K562 (cell line): ENCODE results near the gene EPB41L1. TPM values are rescaled to one million over a fixed set of nuclear protein-coding genes. Genes with fewer than 3 reads are reported as not detected.

Source experiments
- ATAC-seq: fragments of 200-7000 bp; cut with Tn5 transposase; 3 replicates; pipeline ENCODE4 v1.9.1; 2020; ENCODE audit warnings: moderate library complexity
- BruUV-seq: library from RNA; stranded (reverse); fragments of 400-500 nt; replicated peaks from 2 replicates; lab custom pipeline; 2021; lab: Mats Ljungman, UMichigan
- CTCF ChIA-PET: fragments of 300-600 bp; formaldehyde crosslinking; extraction: SDS; loops from one replicate; lab custom pipeline; 2021; ENCODE audit warnings: low intra/inter-chr PET ratio; lab: Yijun Ruan, JAX
- POLR2A ChIA-PET: fragments of 300-600, 350-650 bp; sonication (Branson Sonifier 250); formaldehyde crosslinking; extraction: SDS; loops from one replicate; lab custom pipeline; 2021; ENCODE audit warnings: antibody characterized with exemption, inconsistent platforms; lab: Yijun Ruan, JAX
- DNase-seq, 4 experiments: peaks; one replicate each; pipeline versions ENCODE4 v3.0.0 to v3.0.0-alpha.2; 2011 to 2018; ENCODE audit warnings: low spot score in 3 of 4, mixed read lengths in 3 of 4; ENCODE audit errors: extremely low read depth in 1 of 4
- FAIRE-seq: peaks from 2 replicates; lab custom pipeline; 2011; peaks lifted over from hg19 to GRCh38; lab: Jason Lieb, UNC
- H2AFZ ChIP-seq: 2 replicates; pipeline ENCODE4 v1.6.0; 2011; ENCODE audit warnings: low read depth, low read length, control low read depth, inconsistent platforms
- H3K27ac ChIP-seq: fragments of 200-600 bp; 3 replicates; pipeline ENCODE4 v1.8.0; 2011; ENCODE audit warnings: low read depth, mild to moderate bottlenecking, control low read depth, inconsistent platforms, low read length, moderate library complexity, mixed read lengths; ENCODE audit errors: extremely low read depth
- H3K27me3 ChIP-seq, 2 experiments: fragments of 300-600 bp in 1 of 2; 2 replicates in 1 of 2; 3 replicates in 1 of 2; pipeline versions ENCODE4 v1.6.0 to v1.8.0; 2011; ENCODE audit warnings: inconsistent platforms in 2 of 2, low read length in 2 of 2, mild to moderate bottlenecking in 1 of 2, mixed read lengths in 1 of 2, moderate library complexity in 1 of 2; ENCODE audit not compliant: control insufficient read depth in 2 of 2, insufficient read depth in 2 of 2
- H3K36me3 ChIP-seq: fragments of 300-600 bp; 3 replicates; pipeline ENCODE4 v1.8.0; 2011; ENCODE audit warnings: mild to moderate bottlenecking, low read length, inconsistent platforms; ENCODE audit not compliant: control insufficient read depth, insufficient read depth
- H3K4me1 ChIP-seq, 2 experiments: fragments of 200-600 bp in 1 of 2; replicated peaks in 1 of 2; 2 replicates in 1 of 2; 3 replicates in 1 of 2; pipeline versions ENCODE4 v1.5.1 to v1.8.0; 2011; ENCODE audit warnings: inconsistent platforms in 2 of 2, low read length in 2 of 2, mild to moderate bottlenecking in 1 of 2, mixed read lengths in 1 of 2, moderate library complexity in 1 of 2; ENCODE audit not compliant: control insufficient read depth in 2 of 2, insufficient read depth in 2 of 2
- H3K4me2 ChIP-seq: 2 replicates; pipeline ENCODE4 v1.6.1; 2011; ENCODE audit warnings: low read length, control low read depth, inconsistent platforms, mixed read lengths; ENCODE audit not compliant: insufficient read depth
- H3K4me3 ChIP-seq: fragments of 200-600 bp; sonication (generic), shearing (Covaris generic); 2 replicates; pipeline ENCODE4 v1.5.1; 2016; ENCODE audit warnings: control low read depth, inconsistent platforms
- H3K79me2 ChIP-seq: fragments of 200-600 bp; 3 replicates; pipeline ENCODE4 v1.8.0; 2011; ENCODE audit warnings: low read length, inconsistent platforms; ENCODE audit not compliant: control insufficient read depth, insufficient read depth
- H3K9ac ChIP-seq, 2 experiments: 2 replicates each; pipeline versions ENCODE4 v1.6.0 to v1.6.1; 2011; ENCODE audit warnings: low read depth in 2 of 2, low read length in 2 of 2, control low read depth in 1 of 2, inconsistent platforms in 1 of 2, mild to moderate bottlenecking in 1 of 2, mixed read lengths in 1 of 2; ENCODE audit not compliant: insufficient read depth in 1 of 2
- H3K9me1 ChIP-seq: one replicate; pipeline ENCODE4 v1.6.0; 2011; ENCODE audit warnings: inconsistent platforms, mild to moderate bottlenecking, low read length, moderate library complexity; ENCODE audit not compliant: control insufficient read depth, insufficient read depth
- H3K9me3 ChIP-seq: replicated peaks from 2 replicates; pipeline ENCODE4 v1.5.1; 2011; ENCODE audit warnings: low read depth, low read length, inconsistent platforms; ENCODE audit not compliant: control insufficient read depth, insufficient read depth
- H4K20me1 ChIP-seq: replicated peaks from 2 replicates; pipeline ENCODE4 v1.6.1; 2011; ENCODE audit warnings: low read length, inconsistent platforms, mixed read lengths; ENCODE audit not compliant: control insufficient read depth, insufficient read depth
- E2F3 ChIP-seq: fragments of 250-450 bp; sonication (Bioruptor Pico); IDR thresholded peaks from 2 replicates; pipeline ENCODE4 v1.4.0; 2020; ENCODE audit warnings: mild to moderate bottlenecking
- ETS2 ChIP-seq: IDR thresholded peaks from 2 replicates; pipeline ENCODE4 v1.6.1; 2016; ENCODE audit warnings: borderline replicate concordance, missing genetic modification characterization, mild to moderate bottlenecking, moderate library complexity, missing compliant biosample characterization; ENCODE audit not compliant: poor library complexity, severe bottlenecking
- TAF9B ChIP-seq: fragments of 450-650 bp; IDR thresholded peaks from 2 replicates; pipeline ENCODE4 v1.6.1; 2018; ENCODE audit warnings: mild to moderate bottlenecking; ENCODE audit not compliant: partially characterized antibody
- ZNF224 ChIP-seq: sonication (generic); formaldehyde crosslinking; IDR thresholded peaks from 2 replicates; pipeline ENCODE4 v1.8.0; 2022; ENCODE audit warnings: mild to moderate bottlenecking, missing genetic modification reagents
- WGBS: fragments of 100-300 bp; shearing (Covaris generic); methylation state at CpG from one replicate; pipeline ENCODE4 v1.1.6; 2016; ENCODE audit warnings: low coverage, mixed read lengths; ENCODE audit not compliant: insufficient coverage; ENCODE audit errors: missing lambda C conversion rate; 5-methylcytosine and 5-hydroxymethylcytosine counted together
- in situ Hi-C: fragments of 300-500 bp; cut with MboI; formaldehyde crosslinking; loops from 4 replicates; pipeline ENCODE4 v1.15.0; 2018; ENCODE audit warnings: inconsistent platforms, mixed read lengths
- intact Hi-C: fragments of 100-400 bp; cut with micrococcal nuclease; formaldehyde crosslinking; loops from 2 replicates; pipeline ENCODE4 v1.14.2; 2022
- polyA plus RNA-seq, 8 experiments: library from polyadenylated mRNA; depleted of rRNA in 4 of 8; stranded (reverse) in 5 of 8; unstranded in 3 of 8; fragments of >200 nt; fragmentation: Nextera tagmentation in 2 of 8; fragmentation: Illumina TruSeq in 1 of 8; extraction: Ambion mirVana in 2 of 8; extraction: Trizol in 1 of 8; gene quantifications; 2 replicates each; pipeline versions ENCODE4 v1.2.1 to v1.2.3, GENCODE V29; 2011 to 2014; ENCODE audit warnings: inconsistent platforms in 1 of 8, missing spikeins in 1 of 8
- total RNA-seq, 7 experiments: library from RNA; depleted of rRNA in 6 of 7; stranded (reverse); fragments of >200 nt in 6 of 7; fragmentation: Illumina TruSeq in 2 of 7; extraction: Trizol in 2 of 7; gene quantifications; 2 replicates each; pipeline versions ENCODE4 v1.2.1 to v1.2.3, GENCODE V29; 2011 to 2021; ENCODE audit warnings: low replicate concordance in 1 of 7
- TF ChIP-seq, protein P1 (sequence below): fragments of 450-650 bp; IDR thresholded peaks from 2 replicates; pipeline ENCODE4 v1.6.1; 2016
- TF ChIP-seq, protein P2 (sequence below): IDR thresholded peaks from 2 replicates; pipeline ENCODE4 v1.6.1; 2011; ENCODE audit not compliant: insufficient read length; ENCODE audit errors: extremely low read depth
- TF ChIP-seq, protein P3 (sequence below): fragments of 250-450 bp; sonication (Bioruptor Pico); IDR thresholded peaks from 2 replicates; pipeline ENCODE4 v1.4.0; 2020; ENCODE audit warnings: mild to moderate bottlenecking, moderate library complexity, borderline replicate concordance
- TF ChIP-seq, protein P4 (sequence below): fragments of 250-450 bp; sonication (Bioruptor Pico); IDR thresholded peaks from 2 replicates; pipeline ENCODE4 v1.4.0; 2020; ENCODE audit warnings: mild to moderate bottlenecking, moderate library complexity

EPB41L1 gene
- total and polyA plus RNA-seq, 9 of the 15 experiments (the other 6 are each of a cell fraction or from before 2014, with no cell fraction given), result 0.11 to 4.3 (median 1.3) TPM

DNA sequence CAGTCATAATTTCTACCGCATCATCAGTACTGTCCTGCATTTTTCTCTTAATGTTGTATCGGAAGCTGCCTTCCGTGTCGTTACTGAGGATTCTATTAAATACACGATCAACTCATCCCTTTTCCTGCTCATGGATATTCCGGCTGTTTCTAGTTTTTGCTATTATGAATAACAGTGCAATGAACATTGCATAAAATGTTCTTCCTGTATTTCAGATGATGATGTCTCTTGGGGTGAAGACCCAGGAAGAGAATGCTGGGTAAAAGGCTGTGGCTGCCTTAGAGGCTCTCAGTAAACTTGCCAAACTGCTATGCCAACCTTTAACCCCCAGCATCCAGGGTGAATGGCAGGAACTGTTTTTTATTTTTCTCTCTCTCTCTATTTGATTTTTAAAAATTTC lies 24.1 kb upstream of the EPB41L1 start:
- Histone ChIP-seq H2AFZ (no peak overlapping the region), H3K4me2 (no peak overlapping the region), H3K27me3 (no peaks in the 10 kb centered on the region)
- CTCF ChIA-PET, result no interaction called here
- TF ChIP-seq, protein P1, sequence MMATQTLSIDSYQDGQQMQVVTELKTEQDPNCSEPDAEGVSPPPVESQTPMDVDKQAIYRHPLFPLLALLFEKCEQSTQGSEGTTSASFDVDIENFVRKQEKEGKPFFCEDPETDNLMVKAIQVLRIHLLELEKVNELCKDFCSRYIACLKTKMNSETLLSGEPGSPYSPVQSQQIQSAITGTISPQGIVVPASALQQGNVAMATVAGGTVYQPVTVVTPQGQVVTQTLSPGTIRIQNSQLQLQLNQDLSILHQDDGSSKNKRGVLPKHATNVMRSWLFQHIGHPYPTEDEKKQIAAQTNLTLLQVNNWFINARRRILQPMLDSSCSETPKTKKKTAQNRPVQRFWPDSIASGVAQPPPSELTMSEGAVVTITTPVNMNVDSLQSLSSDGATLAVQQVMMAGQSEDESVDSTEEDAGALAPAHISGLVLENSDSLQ, result no peak
- no peak for TF ChIP-seq ZNF224 (CRISPR knock-in tag)
- no peak for TF ChIP-seq E2F3
- TF ChIP-seq, protein P2, sequence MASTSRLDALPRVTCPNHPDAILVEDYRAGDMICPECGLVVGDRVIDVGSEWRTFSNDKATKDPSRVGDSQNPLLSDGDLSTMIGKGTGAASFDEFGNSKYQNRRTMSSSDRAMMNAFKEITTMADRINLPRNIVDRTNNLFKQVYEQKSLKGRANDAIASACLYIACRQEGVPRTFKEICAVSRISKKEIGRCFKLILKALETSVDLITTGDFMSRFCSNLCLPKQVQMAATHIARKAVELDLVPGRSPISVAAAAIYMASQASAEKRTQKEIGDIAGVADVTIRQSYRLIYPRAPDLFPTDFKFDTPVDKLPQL, result no peak
- TF ChIP-seq TAF9B, result no peak
- TF ChIP-seq, protein P3, sequence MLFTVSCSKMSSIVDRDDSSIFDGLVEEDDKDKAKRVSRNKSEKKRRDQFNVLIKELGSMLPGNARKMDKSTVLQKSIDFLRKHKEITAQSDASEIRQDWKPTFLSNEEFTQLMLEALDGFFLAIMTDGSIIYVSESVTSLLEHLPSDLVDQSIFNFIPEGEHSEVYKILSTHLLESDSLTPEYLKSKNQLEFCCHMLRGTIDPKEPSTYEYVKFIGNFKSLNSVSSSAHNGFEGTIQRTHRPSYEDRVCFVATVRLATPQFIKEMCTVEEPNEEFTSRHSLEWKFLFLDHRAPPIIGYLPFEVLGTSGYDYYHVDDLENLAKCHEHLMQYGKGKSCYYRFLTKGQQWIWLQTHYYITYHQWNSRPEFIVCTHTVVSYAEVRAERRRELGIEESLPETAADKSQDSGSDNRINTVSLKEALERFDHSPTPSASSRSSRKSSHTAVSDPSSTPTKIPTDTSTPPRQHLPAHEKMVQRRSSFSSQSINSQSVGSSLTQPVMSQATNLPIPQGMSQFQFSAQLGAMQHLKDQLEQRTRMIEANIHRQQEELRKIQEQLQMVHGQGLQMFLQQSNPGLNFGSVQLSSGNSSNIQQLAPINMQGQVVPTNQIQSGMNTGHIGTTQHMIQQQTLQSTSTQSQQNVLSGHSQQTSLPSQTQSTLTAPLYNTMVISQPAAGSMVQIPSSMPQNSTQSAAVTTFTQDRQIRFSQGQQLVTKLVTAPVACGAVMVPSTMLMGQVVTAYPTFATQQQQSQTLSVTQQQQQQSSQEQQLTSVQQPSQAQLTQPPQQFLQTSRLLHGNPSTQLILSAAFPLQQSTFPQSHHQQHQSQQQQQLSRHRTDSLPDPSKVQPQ (CRISPR knock-in tag), result no peak
- TF ChIP-seq, protein P4, sequence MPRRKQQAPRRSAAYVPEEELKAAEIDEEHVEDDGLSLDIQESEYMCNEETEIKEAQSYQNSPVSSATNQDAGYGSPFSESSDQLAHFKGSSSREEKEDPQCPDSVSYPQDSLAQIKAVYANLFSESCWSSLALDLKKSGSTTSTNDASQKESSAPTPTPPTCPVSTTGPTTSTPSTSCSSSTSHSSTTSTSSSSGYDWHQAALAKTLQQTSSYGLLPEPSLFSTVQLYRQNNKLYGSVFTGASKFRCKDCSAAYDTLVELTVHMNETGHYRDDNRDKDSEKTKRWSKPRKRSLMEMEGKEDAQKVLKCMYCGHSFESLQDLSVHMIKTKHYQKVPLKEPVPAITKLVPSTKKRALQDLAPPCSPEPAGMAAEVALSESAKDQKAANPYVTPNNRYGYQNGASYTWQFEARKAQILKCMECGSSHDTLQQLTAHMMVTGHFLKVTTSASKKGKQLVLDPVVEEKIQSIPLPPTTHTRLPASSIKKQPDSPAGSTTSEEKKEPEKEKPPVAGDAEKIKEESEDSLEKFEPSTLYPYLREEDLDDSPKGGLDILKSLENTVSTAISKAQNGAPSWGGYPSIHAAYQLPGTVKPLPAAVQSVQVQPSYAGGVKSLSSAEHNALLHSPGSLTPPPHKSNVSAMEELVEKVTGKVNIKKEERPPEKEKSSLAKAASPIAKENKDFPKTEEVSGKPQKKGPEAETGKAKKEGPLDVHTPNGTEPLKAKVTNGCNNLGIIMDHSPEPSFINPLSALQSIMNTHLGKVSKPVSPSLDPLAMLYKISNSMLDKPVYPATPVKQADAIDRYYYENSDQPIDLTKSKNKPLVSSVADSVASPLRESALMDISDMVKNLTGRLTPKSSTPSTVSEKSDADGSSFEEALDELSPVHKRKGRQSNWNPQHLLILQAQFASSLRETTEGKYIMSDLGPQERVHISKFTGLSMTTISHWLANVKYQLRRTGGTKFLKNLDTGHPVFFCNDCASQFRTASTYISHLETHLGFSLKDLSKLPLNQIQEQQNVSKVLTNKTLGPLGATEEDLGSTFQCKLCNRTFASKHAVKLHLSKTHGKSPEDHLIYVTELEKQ (CRISPR knock-in tag), result no peak
- no peak for TF ChIP-seq ETS2 (tag)
- TF ChIP-seq, all 486 proteins: peak for 0
- DNase-seq, result no peak
- no peak for ATAC-seq
- no peak overlapping the region for H3K4me3 ChIP-seq
- no peak overlapping the region for H3K27ac ChIP-seq
- no peaks in the 10 kb centered on the region for H4K20me1 ChIP-seq
- in situ Hi-C loops, result no loop called here
- POLR2A ChIA-PET, result interaction anchor here (0.6 kb wide), 2 partner anchors 8 to 284 kb away, joined by 3 read pairs; no protein-coding TSS in a partner anchor
- H3K9ac ChIP-seq, result no peak overlapping the region
- H3K9me1 ChIP-seq, result no peaks in the 10 kb centered on the region
- H3K9me3 ChIP-seq, result no peaks in the 10 kb centered on the region
- FAIRE-seq, result no peak
- 75% methylated on average over 6 of the region's 6 CpGs for WGBS
- no peaks in the 10 kb centered on the region for H3K4me1 ChIP-seq
- no peaks in the 10 kb centered on the region for H3K36me3 ChIP-seq
- no peaks in the 10 kb centered on the region for H3K79me2 ChIP-seq
- intact Hi-C loops, result no loop called here
- BruUV-seq, result no TSS peak
